ENCODE results near the gene BRSK2.
"Not testable (repeated sequence)": the region's sequence is repeated elsewhere in the genome, so short reads cannot be mapped to it uniquely, and the experiment has no call there.

BRSK2 gene

DNA sequence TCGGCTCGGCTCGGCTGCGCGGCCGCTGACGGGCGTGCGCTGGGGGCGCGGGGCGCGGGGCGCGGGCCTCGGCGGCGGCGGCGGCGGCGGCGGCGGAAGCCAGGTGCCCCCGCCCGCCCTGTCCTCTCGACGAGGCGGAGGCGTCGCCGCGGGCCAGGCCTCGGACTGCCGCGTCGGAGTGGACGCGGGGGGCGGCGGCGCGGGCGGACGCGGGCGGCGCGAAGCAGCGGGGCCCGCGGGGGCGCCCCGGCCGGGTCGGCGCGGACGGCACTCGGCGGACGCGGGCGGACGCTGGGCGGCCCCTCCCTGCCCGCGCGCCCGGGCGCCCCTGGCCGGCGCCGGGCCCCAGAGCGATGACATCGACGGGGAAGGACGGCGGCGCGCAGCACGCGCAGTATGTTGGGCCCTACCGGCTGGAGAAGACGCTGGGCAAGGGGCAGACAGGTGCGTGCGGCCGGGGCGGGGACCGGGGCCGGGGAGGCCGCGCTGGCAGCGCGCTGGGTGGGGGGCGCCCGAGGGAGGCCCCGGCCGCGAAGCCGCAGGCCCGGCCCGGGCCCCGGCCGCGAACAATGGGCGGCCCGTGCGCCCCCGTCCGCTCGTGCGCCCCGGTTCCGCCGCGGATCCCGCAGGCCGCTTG lies at the start of gene BRSK2:
Gene BRSK2 (plus strand): TSS at position 3 of the 637 bp plus-strand sequence. CDS start 351 bp downstream, at position 354.
- no peak for DNase-seq

DNA sequence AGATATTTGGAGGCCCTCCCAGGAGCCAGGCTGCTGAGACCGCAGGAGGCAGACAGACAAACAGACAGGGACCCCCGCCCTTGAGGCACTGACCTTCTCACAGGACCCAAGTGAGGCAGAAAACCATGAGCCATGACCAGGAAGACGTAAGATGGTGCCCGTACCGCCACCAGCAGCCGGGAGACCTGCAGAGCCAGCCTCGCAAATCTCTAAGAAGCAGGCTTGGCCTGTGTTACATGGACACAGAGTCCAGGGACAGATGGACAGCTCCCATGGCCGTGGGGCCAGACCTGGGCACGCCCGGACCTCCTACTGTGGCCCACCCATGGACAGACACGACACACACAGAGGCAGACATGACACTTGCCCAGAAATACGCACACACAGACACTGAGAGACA lies 49.6 kb upstream of the BRSK2 start:
- no peak for DNase-seq

DNA sequence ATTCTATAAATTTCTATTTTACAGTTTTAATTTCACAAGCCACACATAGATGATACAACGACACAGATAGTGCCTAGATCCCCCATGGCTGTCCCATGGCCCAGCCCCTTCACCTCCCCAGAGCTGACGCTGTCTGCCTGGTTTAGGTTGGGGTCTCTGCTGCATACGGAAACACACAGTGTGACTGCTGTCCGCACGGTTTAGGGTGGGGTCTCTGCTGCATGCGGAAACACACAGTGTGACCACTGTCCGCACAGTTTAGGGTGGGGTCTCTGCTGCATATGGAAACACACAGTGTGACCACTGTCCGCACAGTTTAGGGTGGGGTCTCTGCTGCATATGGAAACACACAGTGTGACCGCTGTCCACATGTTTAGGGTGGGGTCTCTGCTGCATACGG lies 48.5 kb upstream of the BRSK2 start:
- DNase-seq = not testable (repeated sequence)

DNA sequence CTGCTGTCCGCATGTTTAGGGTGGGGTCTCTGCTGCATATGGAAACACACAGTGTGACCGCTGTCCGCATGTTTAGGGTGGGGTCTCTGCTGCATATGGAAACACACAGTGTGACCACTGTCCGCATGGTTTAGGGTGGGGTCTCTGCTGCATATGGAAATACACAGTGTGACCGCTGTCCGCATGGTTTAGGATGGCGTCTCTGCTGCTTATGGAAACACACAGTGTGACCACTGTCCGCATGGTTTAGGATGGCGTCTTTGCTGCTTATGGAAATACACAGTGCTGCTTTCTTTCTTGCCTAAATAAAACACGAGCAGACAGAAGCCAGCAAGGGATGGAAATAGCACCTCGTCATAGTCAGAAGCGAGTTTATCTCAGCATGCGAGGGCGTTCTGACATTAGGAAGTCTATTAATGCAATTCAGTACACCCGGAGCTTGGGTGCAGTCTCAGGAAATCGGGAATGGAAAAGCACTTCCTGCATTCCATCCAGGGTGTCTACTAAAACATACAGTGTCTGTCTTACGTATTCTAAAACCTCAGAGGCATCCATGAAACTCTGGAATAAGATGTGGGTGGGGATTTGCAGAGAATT lies 47.7 kb upstream of the BRSK2 start:
- no peak for DNase-seq

DNA sequence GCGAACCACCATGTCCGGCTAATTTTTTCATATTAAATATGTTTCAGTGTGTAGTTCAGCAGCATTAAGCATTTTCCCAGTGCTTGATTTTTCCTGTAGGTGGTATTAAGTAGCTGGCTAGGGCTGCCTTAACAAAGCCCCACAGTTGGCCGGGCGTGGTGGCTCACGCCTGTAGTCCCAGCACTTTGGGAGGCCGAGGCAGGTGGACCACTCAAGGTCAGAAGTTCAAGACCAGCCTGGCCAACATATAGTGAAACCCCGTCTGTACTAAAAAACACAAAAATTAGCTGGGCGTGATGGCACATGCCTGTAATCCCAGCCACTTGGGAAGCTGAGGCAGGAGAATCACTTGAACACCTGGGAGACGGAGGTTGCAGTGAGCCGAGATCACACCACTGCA lies 46.8 kb upstream of the BRSK2 start:
- DNase-seq = no peak

DNA sequence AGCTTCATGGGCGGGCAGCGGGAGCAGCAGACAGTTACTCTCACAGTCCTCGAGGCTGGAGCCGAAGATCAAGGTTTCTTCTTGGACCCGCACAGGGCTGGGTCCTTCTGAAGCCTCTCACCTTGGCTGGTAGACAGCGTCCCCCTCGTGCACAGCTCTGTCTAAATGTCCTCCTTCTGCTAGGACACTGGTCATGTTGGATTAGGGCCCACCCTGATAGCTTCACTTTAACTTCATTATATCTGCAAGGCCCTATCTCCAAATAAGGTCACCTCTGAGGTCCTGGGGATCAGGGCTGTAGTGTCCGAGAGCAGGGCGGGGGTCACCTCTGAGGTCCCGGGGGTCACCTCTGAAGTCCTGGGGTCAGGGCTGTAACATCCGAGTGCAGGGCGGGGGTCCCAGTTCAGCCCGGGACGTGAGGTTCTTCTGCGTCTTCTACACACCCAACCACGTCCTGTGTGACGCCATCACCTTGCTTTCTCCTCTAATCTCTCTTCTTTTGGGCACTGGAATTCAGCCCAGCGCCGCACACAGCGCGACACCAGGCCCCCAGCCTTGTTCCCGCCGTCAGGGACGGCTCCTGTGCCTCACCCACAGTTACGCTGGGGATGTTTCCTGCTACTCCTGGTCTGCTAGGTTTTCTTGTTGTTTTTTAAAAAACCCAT lies 46.2 kb upstream of the BRSK2 start:
- no peak for DNase-seq

DNA sequence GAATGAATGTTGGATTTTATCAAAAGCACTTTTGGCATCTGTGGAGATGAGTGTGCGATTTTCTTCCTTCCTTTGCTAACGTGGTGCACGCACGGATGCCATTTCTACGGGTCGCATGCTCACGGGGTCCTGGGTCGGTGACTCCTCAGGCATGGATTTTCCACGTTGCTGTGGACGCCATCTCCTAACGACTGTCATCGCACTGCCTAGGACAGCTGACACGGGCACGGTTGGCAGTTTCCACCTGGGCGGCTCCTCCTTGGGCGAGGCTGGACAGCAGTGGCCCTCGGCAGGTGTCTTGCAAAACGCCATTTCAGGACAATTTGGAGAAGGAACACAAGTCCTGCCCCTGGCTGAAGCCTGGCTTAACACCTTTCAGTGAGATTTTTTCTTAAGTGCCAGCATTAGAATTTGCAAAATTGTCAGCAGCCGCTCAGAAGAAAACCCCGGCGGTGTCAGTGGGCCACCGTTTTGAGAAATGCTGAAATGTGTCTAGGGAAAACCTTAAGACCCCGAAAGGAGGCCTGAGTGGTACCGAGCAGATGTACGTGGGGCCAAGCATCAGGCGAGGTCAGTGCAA lies 45.6 kb upstream of the BRSK2 start:
- no peak for DNase-seq

DNA sequence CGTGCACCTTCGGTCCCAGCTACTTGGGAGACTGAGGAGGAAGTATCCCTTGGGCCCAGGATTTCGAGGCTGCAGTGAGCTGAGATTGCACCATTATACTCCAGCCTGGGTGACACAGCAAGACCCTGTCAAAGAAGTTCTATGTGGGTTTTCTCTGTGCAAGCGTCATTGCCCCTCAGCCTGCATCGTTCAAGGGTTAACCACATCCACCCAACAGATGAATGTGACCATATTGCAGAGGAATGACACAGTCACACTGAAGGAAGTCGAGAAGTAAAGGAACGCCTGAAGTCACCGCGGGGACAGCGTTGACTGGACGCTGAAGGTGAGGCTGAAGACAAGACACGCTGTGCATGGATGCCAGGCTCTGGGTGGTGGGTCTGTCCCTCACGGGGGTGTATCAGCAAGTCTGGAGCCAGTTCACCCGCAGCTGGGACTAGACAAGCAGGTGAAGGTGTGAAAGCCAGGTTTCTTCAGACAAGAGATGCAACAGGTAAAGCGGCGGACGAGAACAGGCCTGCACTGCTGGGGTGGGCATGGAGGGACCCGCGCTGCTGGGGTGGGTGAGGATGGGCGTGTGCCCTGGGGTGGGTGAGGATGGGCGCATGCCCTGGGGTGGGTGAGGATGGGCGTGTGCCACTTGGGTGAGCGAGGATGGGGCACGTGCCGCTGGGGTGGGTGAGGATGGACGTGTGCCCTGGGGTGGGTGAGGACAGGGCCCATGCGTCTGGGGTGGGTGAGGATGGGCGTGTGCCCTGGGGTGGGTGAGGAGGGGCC lies 43.8 kb upstream of the BRSK2 start:
- DNase-seq = no peak

DNA sequence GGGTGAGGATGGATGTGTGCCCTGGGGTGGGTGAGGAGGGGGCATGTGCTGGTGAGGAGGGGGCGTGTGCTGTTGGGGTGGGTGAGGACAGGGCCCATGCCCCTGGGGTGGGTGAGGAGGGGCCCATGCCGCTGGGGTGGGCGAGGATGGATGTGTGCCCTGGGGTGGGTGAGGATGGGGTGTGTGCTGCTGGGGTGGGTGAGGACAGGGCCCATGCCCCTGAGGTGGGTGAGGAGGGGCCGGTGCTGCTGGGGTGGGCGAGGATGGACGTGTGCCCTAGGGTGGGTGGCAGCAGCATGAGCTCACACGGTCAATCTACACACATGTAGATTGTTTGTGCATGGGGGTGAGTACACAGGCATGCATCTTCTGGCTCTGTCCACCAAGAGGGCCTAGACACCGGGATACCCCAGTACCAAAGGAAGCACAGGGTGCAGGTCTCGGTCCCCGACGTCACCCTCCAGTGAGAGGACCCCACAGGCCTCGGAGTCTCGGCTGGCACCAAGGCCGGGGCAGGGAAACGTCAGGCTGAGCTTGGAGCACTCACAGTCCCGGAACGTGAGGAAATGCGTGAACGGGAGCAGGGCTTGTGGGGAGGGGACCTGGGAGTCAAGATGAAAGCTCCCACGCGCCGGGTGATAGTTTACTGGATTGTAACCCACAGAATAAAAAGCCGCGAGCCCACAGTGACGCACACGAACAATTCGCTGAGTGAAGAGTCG lies 42.9 kb upstream of the BRSK2 start:
- DNase-seq = no peak

DNA sequence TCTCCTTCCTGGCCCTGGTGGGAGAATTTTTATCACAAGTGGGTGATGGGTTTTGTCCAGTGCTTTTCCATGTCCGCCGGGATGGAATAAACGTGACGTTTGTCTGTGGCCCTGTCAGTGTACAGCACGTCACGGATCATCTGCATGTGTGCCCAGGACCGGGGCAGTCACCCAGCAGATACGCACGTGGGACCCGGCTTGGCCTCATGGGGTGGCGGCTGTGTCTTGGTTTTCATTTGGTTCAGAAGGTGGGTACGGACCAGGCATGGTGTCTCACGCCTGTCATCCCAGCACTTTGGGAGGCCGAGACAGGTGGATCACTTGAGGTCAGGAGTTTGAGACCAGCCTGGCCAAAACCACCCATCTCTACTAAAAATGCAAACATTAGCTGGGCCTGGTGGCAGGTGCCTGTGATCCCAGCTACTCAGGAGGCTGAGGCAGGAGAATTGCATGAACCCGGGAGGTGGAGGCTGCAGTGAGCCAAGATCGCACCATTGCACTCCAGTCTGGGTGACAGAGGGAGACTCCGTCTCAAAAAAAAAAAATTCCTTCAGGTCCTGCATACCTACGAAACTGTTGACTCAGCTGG lies 42.2 kb upstream of the BRSK2 start:
- DNase-seq = not testable (repeated sequence)

DNA sequence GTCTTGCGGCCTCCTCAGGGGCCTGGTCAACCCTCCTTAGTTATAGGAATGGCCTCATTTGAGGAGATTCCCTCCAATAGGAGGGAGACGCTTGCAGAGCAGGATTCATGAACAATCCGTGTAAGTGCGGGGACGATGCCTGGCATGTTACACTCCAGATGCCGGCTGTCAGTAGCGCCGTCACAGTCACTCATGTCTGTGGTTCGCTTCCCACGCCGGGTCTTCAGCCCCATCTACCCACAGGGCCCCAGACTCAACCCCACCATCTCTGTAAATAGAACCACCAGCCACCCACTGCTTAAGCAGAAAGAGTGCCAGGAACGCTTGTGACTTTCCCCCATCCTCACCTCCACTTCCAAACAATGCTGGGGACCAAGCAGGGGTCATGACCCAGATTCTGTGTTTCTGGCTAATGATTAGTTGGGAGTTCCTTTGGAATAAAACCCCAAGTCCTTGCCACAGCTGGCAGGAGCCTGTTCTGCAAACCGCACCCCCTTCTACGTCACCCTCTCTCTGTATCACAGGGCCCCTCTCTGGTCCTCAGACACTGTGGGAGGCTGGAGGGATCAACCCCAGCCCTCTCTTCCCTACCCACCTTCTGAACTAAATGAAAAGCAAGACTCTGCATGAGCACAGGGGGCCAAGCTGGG lies 41.5 kb upstream of the BRSK2 start:
- no peak for DNase-seq

DNA sequence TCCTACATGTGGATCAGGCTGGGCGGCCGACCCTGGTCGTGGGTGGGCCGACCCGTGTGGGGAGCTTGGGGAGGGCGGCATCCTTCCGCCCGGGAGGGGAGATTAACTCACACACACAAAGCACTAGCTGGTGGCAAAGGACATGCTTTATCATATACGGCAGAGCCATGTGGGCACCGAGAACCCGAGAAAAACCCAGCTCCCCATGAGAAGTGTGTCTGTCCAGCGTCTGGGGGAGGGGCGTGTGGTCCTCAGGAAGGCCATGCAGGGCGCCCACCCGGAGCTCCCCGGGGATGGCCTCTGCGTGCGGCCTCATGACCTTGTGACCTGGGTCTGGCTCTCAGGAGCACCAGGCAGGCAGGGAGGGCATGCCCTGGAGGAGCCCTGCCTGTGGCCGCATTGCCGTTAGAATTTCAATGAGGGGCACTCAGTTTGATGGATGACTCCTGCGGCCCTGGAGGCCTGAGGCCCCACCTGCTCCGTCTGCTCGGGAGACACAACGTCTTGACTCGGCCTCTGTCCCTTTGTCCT lies 40.9 kb upstream of the BRSK2 start:
- DNase-seq = no peak

DNA sequence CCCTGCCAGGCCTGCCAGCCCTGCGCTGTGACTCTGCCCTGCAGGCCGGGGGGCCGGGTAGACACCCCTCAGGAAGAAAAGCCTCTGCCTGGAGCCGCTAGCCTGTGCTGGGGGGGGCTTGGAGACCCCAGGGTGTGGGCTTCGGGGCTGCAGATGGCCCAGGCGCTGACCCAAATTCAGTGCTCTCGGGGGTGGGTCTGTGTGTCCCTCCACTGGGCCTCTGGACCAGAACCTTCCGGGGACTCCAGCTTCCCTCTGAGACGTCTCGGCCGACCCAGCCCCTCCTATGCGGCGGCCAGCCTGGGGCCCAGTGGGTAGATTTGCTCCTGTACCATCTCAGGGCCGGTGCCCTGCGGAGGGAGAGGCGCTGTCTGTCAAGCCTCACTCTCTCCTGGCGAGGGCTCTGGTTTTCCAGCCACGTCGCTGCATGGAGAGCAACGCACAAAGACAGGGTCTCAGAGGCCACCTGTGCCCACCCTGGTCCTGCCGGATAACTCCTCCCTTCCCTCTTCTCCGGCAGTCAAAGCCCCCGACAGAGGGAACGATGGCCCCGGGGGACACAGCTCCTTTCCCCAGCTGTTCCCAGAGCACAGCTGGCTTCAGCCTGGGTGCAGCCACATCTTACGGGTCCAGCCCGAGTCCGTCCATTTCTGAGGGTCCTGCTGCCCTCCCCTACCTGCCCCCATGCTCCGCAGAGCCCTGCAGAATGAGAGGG lies 40.2 kb upstream of the BRSK2 start:
- DNase-seq = no peak

DNA sequence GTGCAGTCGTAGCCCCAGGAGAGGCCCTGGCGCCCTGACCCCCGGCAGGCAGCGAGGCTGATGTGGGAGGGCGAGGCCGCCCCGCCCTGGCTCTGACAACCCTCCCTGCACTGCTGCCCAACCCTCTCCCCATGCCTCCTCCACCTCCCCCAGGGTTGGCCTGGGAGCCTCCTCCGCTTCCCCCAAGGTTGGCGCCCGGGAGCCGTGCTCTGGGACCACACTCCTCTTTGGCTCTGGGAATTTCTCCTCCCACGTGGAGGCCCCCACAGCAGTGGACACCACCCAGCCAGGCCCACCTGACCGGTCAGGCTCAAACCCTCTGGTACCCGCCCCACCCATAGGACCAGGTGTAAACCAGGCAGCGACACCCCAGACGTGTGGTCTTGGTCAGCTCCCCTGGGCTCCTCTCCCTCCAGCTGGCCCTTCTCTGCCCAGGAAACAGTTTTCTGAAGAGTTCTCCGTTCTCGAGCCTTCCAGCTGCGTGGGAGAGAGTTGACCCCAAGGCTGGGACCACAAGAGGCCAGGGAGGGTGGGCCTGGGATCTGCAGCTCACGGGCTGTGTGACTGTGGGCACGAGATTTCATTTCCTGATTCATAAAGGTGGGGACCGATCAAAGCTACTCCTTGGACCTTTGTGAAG lies 39.5 kb upstream of the BRSK2 start:
- DNase-seq = no peak

DNA sequence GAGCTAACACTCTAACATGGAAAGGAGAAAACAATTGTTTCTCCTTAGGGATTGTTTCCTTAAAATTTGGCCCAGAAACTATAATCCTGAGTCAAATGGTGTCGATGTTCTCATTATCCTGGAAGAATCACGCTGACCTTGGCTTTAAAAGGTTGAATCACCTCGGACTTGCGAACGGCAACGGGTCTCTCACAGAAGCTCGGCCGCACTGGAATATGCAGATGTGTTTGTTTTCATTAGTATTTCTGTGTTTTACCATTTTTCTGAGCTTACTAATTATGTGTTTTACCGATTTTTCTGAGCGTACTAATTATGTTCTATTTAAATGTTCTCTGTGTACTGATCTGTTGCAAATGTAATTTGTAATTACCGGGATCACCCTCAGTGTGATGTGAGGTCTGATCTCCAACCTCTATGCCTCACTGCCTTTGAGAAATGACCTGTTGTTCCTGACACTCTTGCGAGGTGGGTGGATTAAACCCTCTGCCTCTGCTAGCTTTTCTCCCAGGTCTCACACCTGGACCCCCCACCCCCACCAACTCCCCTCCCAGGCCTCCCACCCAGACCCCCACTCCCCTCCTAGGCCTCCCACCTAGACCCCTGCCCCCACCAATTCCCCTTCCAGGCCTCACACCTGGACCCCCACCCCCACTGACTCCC lies 38.3 kb upstream of the BRSK2 start:
- DNase-seq = no peak

DNA sequence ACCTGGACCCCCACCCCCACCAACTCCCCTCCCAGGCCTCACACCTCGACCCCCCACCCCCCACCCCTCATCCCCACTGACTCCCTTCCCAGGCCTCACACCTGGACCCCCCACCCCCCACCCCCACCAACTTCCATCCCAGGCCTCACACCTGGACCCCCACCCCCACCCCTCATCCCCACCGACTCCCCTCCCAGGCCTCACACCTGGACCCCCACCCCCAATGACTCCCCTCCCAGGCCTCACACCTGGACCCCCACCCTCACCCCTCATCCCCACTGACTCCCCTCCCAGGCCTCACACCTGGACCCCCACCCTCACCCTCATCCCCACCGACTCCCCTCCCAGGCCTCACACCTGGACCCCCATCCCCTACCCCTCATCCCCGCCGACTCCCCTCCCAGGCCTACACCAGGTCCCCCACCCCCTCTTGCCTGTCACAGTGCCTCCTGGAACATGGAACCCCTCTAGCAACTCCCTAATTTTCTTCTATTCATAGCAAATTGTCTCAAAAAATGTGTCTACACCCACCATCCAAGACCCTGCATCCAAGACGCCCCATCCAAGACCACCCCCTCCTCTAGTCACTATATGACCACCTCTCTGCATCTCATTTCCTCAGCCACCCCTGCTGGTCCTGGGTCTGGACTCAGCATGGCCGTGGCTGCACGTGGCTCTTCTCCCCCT lies 36.9 kb upstream of the BRSK2 start:
- no peak for DNase-seq

DNA sequence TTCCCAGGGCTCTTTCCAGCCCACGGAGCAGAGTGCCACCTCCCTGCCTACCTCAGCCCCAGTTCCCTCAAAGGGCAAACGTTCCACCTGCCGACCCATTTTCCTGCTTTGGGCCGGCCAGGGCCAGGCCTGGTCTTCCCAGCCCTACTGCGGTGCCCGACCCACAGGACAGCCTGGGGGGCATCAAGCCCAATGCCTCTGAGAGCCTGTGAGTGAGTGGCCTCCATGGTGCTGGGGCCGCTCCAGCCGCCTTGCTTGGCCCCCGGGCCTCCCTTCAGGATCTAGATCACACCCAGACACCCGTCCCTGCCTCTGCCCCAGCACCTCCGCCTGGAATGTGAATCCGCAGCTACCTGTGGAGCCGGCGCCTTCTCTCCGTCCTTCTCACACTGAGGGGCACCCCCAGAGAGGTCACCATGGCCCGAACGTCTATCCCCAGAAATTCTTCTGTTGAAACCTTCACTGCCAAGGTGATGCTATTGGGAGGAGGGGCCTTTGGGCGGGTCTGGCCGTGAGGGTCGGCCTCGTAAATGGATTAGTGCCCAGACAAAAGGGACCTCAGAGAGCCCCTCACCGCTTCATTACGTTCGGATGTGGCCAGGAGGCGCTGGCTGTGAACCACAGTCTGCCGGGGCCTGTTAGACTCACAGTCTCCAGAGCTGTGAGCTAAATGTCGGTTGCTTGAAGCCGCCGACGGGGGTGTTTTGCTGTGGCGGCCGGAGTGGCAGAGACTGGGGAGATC lies 36.2 kb upstream of the BRSK2 start:
- no peak for DNase-seq
